NCI-H1694 treated with DMSO at 0.1 percent for 48 hours (cell line): ENCODE measurements around the gene CCHCR1.

Experiments used
- DNase-seq: peaks from one replicate; lab custom pipeline; 2025; lab: John Stamatoyannopoulos, UW

CCHCR1 gene

DNA sequence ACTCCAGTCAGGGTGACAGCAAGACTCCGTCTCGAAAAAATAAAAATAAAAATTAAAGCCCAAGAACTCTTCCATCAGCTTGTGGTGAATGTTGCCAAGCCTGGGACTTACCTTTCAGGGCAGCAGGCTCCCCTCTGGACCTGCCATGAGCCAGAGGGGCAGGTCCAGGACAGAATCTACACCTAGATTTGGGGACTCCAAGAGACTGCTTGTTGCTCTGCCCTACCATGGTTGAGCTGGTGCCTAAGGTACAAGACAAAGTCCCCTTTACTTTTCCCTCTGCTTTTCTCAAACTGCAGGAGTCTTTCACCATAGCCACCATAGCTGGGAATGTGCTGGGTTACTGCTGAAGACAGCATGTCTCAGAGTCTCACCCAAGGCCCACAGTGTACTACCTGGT, 54.5 kb downstream of the CCHCR1 start:
- no peak for DNase-seq

DNA sequence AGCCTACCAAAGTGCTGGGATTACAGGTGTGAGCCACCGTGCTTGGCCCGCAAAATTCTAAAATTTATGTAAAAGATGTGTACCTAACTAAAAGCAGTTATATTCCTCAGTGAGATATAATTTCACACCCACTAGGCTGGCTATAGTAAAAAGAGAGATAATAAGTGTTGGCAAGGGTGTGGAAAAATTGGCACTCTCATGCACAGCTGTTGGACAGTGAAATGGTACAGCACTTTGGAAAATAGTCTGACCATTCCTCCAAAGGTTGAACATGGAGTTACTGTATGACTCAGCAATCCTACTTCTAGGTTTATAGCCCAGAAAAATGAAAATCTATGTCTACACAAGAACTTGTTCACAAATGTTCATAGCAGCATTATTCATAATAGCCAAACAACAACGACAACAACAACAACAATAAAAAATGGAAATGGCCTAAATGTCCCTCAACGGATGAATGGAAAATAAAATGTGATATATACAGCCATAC, 59.1 kb downstream of the CCHCR1 start:
- no peak for DNase-seq

DNA sequence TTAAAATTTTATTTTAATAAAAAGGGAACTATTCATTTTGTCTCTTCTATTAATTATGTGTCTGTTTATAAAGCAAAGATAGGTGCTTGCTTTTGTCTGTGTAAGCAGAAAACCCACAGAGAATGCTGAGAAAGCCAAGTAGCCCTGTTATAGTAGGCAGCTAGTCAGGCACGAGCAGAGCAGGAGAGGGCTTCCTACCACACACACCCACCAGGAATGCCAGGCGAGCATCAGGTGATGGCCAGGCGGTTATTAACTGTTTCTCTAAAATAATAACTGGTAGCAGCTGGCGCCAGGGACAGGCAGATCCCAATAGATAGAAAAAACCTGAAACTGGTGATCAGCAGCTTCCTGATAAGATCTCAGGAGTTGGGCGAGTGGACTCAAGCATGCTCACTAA, 60.9 kb downstream of the CCHCR1 start:
- DNase-seq, result no peak

DNA sequence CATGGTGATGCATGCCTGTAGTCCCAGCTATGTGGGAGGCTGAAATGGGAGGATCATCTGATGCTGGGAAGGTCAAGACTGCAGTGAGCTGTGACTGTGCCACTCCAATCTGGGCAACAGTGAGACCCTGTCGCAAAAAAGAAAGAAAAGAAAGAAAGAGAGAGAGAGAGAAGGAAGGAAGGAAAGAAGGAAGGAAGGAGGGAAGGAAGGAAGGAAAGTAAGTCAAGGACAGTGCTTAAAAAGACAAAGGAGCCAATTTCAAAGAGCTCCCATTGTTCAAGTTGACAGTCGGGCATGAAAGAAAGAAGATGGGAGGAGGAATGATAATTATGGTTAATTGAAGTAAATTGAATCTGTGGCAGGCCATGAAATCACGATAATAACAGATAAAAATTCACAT, 61.4 kb downstream of the CCHCR1 start:
- no peak for DNase-seq

GRCh38 chr6:31094389-31094881, 63.2 kb downstream of the CCHCR1 start:
- no peak for DNase-seq

- no peak for DNase-seq
Measured at GRCh38 chr6:31092769-31093505, 64.7 kb downstream of the CCHCR1 start.
